GM19324 (cell line): ENCODE data around the gene HGS.

Source experiments
- ATAC-seq: cut with Tn5 transposase; IDR thresholded peaks from one replicate; pipeline ENCODE4 v1.9.1; 2021; ENCODE audit warnings: mild to moderate bottlenecking, moderate library complexity; ENCODE audit not compliant: unreplicated experiment, low FRiP score

The HGS gene

DNA sequence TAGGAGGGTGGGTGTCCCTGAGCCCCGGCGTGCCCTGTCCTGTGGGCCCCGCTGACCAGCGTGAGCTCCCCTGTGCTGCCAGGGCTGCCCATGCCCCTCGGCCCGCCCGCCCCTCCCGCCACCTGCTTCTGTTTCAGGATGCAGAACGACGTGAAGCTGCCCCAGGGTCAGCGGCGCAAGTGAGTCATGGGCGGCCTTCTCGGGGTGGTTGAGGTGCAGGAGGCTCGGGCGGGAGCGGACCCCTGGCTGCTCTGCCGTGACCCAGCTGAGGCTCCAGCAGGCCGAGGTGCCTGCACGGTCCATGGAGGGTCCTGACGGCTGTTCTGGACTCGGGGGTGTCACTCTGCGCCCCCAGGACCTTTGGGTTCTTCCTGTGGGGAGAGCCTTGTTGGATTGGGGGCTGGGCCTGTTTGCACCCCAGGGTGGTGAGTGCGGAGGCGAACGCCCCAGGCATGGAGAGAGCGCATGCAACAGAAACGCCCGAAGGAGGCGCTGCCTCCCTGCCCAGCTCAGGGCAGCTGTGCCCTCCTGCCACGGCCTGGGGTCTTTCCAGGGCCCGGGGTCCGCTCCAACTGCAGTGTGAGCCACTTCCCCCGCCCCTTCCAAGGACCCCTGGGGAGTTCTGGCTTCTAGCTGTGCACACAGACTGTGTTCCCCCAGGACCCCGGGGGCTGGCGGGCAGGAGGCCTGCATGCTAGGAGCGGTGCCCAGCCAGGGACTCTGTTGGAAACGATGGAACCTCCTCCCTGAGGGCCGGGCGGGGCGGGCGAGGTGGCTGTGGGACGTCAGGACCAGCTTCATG, 32.3 kb downstream of the HGS start:
- no peak for ATAC-seq

DNA sequence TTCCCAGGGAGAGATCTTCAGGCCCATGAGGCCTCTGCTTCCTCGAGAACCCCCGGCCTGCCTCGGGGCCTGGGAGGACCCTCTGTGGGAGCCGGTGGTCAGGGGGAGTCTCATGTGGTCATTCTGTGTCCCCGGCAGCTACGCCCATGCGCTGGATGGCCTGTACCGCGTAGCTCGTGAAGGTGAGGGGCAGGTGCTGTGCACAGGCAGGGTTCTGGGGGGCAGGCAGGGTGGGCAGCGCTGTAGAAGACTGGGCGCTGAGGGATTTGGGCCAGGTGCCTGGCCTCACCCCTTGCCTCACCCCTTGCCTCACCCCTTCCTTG, 32.8 kb downstream of the HGS start:
- ATAC-seq, result no peak

DNA sequence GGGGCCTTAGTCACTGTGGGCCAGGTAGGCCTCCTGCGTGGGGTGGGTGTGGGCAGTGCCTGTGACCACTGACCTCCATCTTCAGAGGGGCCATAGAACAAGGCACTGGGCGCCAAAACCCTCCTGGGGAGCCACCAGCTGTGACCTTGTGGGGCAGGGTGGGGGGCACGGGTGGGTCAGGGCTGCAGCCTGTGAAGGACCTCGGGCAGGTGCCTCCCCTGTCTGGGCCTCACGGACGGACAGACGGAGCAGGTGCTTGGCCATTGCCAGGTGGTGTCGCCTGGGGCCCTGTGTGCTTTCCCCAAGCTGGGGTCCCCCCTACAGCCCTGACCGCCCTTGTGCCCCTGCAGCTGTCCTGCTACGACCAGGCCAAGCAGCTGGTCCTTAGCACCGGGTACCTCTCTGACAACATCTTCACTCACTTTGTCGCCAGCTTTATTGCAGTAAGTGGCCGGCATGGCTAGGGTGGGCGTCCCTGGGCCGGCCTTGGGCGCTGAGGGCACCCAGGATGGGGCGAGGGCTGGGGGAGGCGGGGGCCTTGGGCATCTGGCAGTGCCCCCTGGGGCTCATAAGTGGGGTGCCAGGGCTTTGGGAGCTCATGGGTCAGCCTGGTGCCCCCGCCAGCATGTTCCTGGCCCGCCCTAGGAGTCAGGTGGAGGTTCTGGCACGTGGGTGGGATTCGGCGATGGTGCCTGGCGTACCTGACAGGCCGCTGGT, 33.4 kb downstream of the HGS start:
- ATAC-seq, result no peak

DNA sequence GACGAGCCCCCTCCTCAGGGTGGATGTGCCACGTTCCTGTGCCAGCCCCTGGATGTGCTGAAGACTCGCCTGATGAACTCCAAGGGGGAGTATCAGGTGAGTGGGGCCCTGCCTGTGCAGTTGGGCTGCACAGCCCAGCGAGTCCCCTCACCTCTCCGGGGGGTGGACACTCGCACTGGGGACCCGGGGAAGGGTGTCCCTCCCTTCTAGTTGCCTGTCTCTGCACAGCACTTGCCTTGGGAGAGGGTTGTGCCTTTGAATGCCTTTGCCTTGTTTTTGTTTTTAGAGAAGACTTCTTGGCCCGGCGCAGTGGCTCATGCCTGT, 33.9 kb downstream of the HGS start:
- no peak for ATAC-seq

DNA sequence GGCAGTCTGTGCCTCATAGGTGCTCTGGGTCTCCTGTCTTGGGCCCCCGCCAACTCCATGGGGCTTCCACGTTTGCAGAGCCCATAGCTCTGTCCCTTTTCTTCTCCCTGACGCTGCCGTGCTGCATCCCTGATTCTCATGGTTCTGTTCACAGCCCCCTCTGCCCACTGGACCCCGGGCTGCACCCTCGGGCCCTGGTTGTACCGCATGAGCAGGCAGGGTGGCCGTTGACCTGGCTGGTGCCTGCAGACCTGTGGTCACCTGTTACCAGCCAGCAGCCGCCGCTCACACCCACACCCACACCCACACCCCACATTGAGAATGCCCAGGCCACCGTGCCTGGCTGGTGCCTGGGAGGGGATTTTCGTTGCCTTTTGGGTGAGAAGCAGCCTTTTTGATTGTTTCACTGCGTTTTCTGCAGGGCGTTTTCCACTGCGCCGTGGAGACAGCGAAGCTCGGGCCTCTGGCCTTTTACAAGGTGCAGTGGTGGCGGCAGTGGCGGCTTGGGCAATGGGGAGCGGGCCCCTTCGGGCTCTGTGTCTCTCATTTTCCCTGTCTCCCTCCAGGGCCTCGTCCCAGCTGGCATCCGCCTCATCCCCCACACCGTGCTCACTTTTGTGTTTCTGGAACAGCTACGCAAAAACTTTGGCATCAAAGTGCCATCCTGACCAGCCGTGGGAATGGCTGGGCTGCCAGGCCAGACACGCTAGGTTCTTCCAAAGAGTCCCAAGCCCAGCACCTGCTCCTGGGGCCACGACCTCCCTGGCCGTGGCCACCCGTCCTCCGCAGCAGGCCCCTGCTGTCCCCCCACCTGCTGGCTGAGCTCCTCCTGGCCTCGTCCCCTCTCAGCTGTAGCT, 35.8 kb downstream of the HGS start:
- ATAC-seq, result no peak

DNA sequence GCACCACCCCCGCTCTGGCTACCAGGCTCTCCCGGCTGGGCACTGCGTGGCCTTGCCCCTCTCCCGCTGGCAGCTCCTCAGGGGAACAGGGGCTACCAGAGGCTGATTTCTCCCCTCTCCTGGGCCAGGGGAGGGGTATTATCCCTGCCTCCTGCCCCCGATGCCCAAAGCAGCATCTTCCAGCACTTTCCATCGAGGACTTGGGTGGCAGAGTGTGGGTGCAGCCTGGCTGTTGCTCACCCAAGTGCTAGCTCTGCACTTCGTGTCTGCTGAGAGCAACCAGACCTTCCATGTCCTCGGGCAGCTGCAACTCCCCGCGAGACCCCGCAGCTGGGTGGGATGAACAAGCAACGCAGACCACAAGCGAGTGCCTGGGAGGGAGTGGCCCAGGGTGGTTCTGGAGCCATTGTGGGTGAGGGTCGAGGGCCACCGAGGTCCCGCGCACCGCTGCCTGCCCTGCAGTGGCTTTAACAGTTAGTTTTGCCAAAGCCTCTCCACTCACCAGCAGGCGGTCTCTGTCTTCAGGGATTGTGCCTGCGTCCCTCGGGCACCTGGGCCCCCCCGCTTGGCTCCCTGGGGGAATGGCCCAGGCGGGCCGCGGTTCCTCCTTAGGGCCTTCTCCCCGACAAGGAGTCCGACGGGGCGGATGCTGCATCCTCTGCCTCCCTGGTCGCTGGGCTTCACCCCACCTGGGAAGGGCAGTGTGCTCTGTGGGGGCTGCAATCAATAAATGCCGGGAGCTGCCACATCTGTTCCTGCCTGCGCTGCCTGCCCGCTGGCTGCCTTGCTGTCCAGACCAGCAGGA, 36.7 kb downstream of the HGS start:
- no peak for ATAC-seq

DNA sequence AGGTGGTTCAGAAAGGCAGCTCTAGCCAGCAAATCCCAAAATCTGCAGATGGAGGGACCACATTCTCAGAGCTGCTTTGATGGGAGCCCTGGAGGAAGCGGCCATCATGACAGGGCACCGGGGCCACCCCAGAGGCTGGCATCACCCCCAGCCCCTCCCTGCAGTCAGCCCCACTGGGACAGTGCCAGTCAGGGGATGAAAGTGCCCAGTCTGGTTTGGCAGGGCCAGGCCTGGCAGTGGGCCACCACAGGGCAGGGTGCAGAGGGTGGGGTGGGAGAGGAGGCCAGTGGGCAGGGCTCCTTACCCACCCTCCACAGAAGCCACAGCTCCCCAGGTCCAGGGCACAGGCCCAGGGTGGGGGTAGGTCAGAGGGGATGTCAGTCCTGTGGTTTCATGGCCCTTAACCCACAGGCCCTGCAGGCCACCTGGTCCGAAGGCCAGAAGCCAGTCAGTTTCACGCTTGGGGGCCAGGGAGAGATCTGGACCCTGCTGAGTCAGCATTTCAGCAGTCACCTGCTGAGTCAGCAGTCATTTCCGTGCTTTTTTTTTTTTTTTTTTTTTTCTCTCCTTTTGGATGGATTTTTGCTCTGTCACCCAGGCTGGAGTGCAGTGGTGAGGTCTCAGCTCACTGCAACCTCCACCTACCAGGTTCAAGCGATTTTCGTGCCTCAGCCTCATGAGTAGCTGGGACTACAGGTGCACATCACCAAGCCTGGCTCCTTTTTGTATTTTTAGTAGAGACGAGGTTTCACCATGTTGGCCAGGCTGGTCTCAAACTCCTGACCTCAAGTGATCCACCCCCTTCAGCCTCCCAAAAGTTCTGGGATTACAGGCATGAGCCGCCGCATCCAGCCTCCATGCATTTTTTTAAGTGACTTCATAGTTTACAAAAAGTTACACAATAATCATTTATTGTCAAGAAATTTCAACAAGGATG, 38.6 kb downstream of the HGS start:
- no peak for ATAC-seq

DNA sequence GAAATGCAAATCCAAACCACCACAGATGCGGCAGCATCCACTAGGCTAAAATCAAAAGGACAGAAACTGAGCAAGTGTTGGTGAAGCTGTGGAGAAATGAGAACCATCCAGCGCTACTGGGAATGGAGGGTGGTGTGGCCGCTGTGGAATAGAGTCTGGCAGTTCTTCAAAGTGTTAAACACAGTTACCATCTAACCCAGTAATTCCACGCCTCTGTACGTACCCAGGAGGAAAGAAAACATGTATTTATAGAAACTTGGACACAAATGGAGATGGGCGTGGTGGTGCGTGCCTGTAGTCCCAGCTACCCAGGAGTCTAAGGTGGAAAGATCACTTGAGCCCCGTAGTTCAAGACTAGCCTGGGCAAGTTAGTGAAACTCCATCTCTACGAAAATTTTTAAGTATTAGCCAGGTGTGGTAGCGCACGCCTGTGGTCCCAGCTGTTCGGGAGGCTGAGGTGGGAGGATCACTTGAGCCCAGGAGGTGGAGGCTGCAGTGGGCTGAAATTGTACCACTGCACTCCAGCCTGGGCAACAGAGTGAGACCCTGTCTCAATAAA, 39.9 kb downstream of the HGS start:
- no peak for ATAC-seq

DNA sequence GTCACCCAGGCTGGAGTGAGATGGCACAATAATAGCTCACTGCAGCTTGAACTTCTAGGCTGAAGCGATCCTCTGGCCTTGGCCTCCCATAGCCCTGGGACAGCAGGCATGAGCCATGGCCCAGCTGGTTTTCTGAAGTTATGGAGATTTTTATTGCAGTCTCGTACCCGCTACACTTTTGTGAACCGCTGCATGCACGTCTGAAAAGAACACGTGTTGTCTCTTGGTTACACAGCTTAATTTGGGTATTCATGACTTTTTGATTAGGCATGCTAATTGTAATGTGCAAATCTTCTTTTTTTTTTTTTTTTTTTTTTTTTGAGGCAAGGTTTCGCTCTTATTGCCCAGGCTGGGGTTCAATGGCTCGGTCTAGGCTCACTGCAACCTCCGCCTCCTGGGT, 41.6 kb downstream of the HGS start:
- no peak for ATAC-seq

DNA sequence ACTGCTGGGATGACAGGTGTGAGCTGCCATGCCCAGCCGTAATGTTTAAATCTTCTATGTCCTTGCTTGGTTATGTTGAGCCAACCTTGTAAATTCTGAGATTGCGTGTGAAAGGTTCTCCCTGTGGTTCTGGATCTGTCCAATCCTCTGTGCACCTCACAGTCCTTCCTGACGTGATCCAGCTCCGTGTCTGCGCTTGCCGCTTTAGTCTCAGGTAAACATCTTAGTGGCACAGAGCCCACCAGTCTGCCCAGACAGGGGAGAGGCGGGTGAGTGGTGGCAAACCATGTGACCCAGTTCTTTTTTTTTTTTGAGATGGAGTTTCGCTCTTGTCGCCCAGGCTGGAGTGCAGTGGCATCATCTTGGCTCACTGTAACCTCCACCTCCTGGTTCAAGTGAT, 42.2 kb downstream of the HGS start:
- ATAC-seq, result no peak

DNA sequence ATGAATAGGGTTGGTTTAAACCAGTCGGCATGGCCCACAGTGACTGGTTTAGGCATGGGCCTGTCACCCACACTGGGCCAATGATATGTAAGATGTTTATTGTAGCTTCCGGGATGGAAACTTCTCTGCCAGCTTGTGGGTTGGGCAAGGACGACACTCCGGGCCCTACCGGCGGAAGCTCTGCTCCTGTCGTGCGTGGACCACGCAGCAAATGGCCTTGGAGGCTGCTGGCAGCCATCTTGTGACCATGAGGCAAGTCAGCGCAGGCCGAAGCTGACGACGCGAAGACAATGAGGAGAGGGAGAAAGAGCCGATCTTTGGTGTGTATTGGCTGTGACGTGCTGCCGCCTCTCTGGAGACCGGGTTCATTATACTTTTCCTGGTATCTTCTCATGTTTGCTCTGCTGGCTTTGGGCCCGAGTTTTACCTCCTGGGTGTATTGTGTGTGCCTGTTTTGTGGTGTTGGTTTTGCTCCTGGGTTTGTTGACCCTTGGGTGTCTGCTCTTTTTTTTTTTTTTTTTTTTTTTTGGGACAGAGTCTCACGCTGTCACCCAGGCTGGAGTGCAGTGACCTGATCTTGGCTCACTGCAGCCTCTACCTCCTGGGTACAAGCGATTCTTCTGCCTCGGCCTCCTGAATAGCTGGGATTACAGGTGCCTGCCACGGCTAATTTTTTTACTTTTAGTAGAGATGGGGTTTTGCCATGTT, 43.7 kb downstream of the HGS start:
- ATAC-seq, result no peak

DNA sequence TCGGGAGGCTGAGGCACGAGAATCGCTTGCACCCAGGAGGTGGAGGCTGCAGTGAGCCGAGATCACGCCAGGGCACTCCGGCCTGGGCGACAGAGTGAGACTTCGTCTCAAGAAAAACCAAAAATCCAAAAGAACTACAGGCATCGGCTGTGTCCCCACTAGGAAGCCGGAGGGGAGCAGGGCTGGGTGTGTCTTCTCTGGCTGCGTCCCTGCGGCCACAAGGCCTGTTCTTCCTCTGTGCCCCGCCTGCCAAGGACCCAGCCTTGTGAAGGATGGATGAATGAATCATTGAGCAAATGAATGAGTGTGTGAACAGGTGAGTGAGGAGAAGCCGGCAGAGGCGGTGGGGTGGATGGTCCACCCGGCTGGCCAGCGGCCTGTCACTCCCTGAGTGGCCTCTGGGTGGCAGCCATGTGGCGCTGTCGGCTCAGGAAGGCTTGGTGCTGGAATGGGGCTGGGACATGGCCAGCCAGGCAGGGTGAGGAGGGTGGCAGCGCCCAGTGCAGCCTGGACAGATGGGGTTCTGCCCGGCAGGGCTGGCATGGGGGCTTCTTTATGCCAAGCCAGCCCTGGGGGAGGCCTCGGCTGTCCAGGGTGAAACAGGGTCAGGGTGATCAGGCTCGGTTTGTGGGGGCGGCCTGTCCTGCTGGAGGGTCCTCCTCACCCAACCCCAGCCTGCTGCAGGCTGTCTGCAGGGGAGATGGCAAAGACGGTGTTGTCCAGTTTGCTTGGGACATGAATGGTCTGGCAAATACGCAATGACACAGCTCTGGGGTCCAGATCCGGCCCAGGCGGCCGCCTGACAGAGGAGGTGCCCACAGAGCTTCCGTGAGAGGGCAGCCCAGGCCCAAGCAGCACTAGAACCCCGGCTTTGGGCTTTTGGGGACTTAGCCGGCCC, 49.9 kb downstream of the HGS start:
- ATAC-seq, result no peak

DNA sequence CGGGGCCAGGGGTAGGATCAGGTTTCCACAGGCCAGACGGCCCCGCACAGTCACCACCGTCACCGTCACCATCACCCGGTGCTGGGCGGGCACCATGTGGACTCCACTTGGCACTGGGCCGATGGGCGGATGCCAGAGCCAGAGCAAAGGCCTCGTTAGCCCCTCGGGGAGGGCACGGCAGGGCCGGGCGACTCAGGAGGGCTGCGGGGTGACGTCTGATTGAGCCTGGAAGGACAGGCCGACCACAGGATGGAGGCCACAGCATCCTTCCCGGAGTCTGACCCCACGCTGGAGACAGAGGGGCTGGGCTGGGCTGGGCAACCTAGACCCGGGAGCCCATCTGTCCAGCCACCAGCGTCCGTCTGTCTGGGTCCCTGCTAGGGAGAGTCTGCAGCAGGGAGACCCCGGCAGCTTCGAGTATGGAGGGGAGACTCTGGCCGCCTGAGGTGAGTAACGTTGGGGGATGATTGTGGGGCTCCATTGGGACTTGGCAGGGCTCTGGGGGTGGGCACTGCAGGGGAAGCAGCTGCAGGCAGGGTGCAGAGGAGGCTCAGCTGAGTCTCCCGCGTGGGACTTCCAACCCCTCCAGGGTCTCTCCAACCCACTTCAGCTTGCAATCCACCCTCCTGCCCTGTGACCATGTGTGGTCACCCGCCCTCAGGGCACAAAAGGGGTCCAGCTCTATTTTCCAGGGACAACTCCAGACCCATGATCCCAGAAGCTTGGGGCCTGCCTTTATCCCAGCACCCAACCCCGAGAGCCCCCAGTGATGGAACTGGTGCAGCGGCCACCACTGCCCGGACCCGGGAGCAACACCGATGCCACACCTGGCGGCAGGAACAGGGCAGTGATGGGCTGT, 50.8 kb downstream of the HGS start:
- ATAC-seq, result no peak

DNA sequence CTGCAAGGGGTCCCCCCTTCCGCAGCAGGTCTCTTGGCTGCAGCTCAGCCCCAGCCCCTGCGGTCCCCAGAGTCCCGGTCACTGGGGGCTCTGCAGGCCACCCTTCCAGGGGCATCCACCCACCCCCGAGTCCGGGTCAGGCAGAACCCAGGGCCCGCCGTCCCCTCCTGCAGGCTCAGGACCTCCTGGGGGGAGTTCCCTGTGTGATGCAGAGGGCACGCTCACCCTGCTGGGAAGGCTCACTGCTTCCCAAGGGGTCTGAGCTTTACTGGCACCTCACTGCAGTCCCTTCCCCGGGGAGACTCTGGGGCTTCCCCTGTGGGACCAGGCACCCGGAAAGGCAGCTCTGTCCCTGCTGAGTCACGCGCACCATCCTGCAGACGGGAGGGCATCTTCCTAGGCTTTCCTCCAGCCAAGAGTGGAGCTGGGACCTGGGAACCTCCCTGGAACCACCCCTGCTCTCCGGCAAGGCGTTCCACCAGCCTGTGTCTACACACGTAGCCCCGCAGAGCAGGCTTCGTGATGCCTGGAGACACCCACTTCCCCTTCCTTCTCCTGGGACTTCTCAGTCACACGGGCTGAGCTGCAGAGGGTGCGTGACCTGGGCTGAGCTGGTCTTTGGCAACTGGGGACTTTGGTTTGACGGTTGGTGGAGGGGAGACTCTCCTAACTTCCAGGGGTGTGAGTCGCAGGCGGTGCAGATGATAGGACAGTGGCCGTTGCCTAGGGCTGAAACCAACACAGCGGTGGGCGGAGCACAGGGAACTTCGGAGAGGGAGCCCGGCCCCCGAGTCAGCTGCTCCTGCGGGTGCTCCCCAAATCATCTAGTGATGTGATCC, 51.7 kb downstream of the HGS start:
- ATAC-seq, result no peak

DNA sequence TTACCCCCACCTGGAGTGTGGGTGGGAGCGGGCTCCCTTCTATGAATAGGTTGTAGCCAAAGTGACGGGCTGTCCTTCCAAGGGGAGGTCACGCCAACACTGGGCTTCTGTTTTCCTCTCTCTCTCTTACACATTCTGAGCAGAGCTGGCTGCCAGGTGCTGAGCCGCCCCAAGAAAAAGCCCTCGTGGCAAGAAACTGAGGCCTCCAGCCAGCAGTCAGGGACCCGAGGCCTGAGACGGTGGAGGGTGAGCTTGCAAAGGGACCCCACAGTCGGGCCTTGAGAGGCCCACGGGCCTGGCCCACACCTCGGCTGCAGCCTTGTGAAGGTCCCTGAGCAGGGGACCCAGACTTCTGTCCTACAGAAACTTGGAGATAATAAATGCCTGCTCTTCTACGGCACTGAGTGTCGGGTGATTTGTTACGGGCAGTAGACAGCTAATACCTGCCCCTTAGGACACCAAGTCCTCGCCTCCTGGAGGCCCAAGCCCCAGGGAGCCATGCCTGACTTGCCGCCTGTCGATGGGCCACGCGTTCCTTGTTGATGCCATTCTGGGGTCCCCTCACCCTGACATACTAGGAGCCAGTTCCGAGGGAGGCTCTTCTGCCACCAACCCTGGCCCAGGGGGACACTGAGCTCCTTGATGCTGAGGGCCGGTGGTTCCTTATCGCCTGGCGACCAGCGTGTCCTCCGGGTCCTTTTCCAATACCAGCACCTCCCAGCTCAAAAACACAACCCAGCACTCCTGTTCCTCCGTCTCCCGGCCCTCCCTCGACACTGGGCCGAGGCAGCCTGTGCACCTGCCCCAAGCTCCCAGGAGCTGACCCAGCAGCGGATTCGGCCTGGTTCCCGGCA, 54.4 kb downstream of the HGS start:
- no peak for ATAC-seq
